22Rv1 (cell line): ENCODE measurements around the gene TRMT112.

Source experiments
- H3K27ac ChIP-seq: fragments of 450-650 bp; 2 replicates; pipeline ENCODE4 v1.5.1; 2017
- ZFX ChIP-seq: fragments of 450-650 bp; IDR thresholded peaks from 2 replicates; pipeline ENCODE4 v1.6.1; 2017; ENCODE audit warnings: antibody characterized with exemption, borderline replicate concordance
- TF ChIP-seq, protein P1 (sequence below): fragments of 450-650 bp; IDR thresholded peaks from 2 replicates; pipeline ENCODE4 v1.5.1; 2017; ENCODE audit warnings: mild to moderate bottlenecking

Gene TRMT112

DNA sequence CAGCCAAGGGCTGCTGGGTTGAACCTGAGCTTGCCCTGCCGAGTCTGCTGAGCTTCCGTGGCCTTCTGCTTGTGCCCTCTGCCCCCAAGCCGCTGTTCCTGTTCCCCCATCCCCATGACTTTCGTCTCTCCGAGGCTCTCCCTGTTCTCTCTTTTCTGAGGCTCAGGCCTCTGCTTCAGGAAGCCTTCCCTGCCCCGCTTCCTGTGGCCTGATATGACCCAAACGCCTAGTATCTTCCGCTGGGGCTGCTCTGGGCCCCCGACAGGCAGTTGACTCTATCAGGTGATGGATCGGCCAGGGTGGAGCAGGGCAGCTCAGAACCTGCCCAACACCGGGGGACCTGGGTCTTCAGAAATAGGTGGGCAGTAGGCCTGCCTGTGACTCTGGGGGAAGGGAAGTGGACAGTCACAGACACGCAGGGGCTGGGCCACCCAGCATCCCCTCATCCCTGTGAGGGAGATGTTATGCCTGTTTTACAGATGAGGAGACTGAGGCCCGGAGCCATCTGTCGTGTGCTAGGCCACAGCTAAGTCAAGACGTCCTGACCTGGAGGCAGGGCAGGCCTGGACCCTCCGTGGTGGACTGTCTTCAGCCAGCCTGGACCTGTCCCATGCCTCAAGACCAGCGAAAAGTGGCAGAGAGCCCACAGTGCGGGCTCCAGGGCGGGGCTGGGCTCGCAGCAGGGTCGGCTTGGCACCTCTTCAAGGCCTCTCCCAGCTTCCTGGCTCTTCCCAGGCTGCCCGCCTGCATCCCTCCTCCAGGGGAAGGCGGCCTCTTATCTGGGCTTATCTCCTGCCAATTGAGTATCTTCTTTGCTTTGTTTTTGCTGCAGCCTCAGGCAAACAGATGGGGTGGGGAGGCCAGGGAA lies 49.1 kb downstream of the TRMT112 start:
- H3K27ac ChIP-seq, result peak overlapping the region; percentile 99
- TF ChIP-seq ZFX, result no peak
- TF ChIP-seq, protein P1, sequence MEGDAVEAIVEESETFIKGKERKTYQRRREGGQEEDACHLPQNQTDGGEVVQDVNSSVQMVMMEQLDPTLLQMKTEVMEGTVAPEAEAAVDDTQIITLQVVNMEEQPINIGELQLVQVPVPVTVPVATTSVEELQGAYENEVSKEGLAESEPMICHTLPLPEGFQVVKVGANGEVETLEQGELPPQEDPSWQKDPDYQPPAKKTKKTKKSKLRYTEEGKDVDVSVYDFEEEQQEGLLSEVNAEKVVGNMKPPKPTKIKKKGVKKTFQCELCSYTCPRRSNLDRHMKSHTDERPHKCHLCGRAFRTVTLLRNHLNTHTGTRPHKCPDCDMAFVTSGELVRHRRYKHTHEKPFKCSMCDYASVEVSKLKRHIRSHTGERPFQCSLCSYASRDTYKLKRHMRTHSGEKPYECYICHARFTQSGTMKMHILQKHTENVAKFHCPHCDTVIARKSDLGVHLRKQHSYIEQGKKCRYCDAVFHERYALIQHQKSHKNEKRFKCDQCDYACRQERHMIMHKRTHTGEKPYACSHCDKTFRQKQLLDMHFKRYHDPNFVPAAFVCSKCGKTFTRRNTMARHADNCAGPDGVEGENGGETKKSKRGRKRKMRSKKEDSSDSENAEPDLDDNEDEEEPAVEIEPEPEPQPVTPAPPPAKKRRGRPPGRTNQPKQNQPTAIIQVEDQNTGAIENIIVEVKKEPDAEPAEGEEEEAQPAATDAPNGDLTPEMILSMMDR, result no peak

- no peak for TF ChIP-seq ZFX
- TF ChIP-seq, protein P1, result no peak
- peak overlapping the region; percentile 99 for H3K27ac ChIP-seq
These were observed 50.0 kb downstream of the TRMT112 start for GRCh38 chr11:64267207-64267945.
